Stimulated activated naive CD8-positive, alpha-beta T cell treated with anti-CD3 and anti-CD28 coated beads, Interleukin-15, amount 100 ng/mL, for 72 hours (primary cell): ENCODE measurements around the gene BTBD16.

Experiments
- ATAC-seq: fragments of 150-1000 bp; cut with Tn5 transposase; 2 replicates; pipeline ENCODE4 v1.10.0; 2021; ENCODE audit warnings: mild to moderate bottlenecking, moderate library complexity
- DNase-seq, 2 donors: peaks; one replicate each; pipeline ENCODE4 v3.0.0; 2021 to 2022
- H3K27ac Mint-ChIP-seq, 2 donors: one replicate each; pipeline ENCODE4 v1.8.0; 2022; ENCODE audit warnings: mild to moderate bottlenecking in 2 of 2, mixed read lengths in 2 of 2, moderate library complexity in 2 of 2
- H3K27me3 Mint-ChIP-seq: one replicate; pipeline ENCODE4 v1.8.0; 2022; ENCODE audit warnings: mixed read lengths
- H3K4me1 Mint-ChIP-seq: one replicate; pipeline ENCODE4 v1.8.0; 2022; ENCODE audit warnings: mild to moderate bottlenecking, mixed read lengths
- H3K4me3 Mint-ChIP-seq, 2 donors: one replicate each; pipeline ENCODE4 v1.8.0; 2022; ENCODE audit warnings: mild to moderate bottlenecking in 2 of 2, mixed read lengths in 2 of 2, moderate library complexity in 1 of 2
- H3K9me3 Mint-ChIP-seq, 2 donors: one replicate each; pipeline ENCODE4 v1.8.0; 2022; ENCODE audit warnings: mixed read lengths in 2 of 2

BTBD16 gene

DNA sequence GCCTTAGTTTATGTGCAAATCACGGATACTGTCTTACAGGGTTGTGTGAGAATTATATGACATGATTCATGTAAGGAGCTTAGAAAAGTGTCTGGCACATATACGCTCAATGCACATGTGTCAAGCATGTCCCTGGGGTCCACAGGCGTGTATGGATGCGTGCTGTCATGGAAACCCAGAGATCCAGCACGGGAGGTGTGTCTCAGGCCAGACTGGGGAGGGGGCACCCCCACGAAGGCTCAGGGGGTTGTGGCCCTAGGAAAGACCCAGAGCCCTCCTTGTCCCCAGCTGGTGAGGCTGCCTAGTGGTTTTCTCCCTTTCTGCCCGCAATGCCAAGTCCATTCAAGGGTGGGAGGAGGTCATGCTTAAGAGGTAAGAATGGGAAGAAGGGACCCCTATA is 9.1 kb downstream of the BTBD16 start:
- H3K9me3 Mint-ChIP-seq, result no peaks in the 10 kb centered on the region
- H3K27me3 Mint-ChIP-seq, result peaks cover 45% of the 10 kb centered on the region
- DNase-seq (no peak), ATAC-seq (no peak)
- H3K4me1 Mint-ChIP-seq, result peaks cover 4% of the 10 kb centered on the region
- no peak overlapping the region for H3K27ac Mint-ChIP-seq
- no peak overlapping the region for H3K4me3 Mint-ChIP-seq

DNA sequence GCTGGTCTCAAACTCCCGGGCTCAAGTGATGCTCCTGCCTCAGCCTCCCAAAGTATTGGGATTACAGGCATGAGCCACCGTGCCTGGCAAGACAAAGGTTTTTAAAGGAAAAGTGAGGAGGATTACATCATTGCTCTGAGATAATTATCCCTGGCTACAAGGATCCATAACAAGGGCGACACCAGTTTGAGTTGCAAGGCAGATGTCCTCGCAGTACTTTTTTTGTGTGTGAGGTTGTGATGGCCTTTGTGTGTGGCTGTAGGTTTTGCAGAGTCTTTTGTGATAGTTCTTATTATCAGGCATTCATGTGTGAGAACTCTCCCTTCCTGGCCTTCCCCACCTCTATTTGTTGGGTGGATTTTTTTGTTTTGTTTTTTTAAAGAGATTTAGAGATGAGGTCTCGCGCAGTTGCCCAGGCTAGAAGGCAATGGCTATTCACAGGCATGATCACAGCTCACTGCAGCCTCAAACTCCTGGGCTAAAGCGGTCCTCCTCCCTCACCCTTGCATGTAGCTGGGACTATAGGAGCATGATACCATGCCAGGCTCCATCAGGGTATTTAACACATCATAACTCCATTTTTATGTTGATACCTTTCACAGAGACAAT is 10.0 kb downstream of the BTBD16 start:
- H3K4me1 Mint-ChIP-seq, result peaks cover 4% of the 10 kb centered on the region
- no peak overlapping the region for H3K27ac Mint-ChIP-seq
- H3K4me3 Mint-ChIP-seq, result no peak overlapping the region
- no peak for DNase-seq
- no peak for ATAC-seq
- H3K27me3 Mint-ChIP-seq, result peaks cover 45% of the 10 kb centered on the region
- H3K9me3 Mint-ChIP-seq, result no peaks in the 10 kb centered on the region

DNA sequence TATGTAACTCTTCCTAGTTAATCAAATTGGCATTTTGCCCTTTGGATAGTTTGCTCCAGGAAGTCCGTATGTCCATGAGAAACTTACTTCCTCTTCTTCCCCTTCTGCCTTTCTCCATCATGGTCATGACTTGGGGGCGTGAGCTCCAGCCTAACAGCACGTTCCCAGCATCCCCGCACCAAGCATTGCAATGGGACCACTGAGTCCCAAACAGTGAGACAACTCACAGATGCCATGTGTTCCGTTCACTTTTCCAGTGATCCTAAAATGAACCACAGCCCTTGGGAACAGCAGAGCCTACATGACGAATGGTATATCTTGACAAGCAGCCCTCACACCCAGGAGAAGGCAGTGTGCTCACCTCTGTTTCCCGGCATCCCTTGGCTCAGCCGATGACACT is 10.7 kb downstream of the BTBD16 start:
- H3K4me1 Mint-ChIP-seq, result peaks cover 4% of the 10 kb centered on the region
- H3K4me3 Mint-ChIP-seq, result no peak overlapping the region
- ATAC-seq (no peak), DNase-seq (no peak)
- no peaks in the 10 kb centered on the region for H3K9me3 Mint-ChIP-seq
- no peak overlapping the region for H3K27ac Mint-ChIP-seq
- peaks cover 46% of the 10 kb centered on the region for H3K27me3 Mint-ChIP-seq

DNA sequence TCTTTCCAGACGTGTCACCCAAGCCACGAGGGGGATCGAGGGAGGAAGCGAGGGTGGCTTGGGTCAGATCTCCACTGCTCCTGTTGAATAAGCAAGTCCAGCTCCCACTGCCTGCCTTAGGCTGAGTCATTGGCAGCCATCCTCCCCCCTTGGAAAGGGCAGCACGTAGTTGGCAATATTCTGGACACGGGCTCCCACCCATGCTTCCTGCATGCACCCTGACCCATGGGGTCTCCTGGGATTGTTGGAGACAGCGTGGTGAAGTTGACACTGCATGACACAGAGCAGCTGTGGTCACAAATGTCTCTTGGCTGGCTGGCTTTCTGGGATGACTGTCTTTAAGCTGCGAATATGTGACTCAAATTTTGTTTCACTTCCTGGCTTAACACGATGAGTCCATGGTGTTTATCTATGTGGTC is 11.2 kb downstream of the BTBD16 start:
- ATAC-seq (no peak), DNase-seq (no peak)
- H3K4me1 Mint-ChIP-seq, result peaks cover 4% of the 10 kb centered on the region
- H3K27ac Mint-ChIP-seq, result no peak overlapping the region
- no peaks in the 10 kb centered on the region for H3K9me3 Mint-ChIP-seq
- H3K4me3 Mint-ChIP-seq, result no peak overlapping the region
- peaks cover 51% of the 10 kb centered on the region for H3K27me3 Mint-ChIP-seq

DNA sequence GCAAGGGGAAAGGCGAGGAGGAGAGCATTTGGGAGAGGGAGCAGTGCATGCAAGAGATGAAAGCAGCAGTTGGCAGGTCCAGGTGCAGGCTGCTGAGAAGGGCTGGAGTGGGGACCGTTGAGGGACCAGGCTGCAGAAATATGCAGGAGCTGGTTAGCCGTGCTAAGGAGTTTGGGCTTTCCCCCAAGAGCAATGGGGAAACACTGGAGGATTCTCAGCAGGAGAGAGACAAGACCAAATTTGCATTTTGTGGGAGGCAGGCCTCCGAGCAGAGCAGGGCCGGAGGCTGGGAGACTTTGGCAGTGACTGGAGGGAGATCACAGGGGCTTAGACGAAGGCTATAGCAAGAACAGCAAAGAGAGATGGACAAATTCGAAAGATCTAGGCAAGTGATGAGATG is 11.8 kb downstream of the BTBD16 start:
- no peak overlapping the region for H3K4me3 Mint-ChIP-seq
- peaks cover 4% of the 10 kb centered on the region for H3K4me1 Mint-ChIP-seq
- H3K27ac Mint-ChIP-seq, result no peak overlapping the region
- peaks cover 58% of the 10 kb centered on the region for H3K27me3 Mint-ChIP-seq
- DNase-seq (no peak), ATAC-seq (no peak)
- no peaks in the 10 kb centered on the region for H3K9me3 Mint-ChIP-seq

DNA sequence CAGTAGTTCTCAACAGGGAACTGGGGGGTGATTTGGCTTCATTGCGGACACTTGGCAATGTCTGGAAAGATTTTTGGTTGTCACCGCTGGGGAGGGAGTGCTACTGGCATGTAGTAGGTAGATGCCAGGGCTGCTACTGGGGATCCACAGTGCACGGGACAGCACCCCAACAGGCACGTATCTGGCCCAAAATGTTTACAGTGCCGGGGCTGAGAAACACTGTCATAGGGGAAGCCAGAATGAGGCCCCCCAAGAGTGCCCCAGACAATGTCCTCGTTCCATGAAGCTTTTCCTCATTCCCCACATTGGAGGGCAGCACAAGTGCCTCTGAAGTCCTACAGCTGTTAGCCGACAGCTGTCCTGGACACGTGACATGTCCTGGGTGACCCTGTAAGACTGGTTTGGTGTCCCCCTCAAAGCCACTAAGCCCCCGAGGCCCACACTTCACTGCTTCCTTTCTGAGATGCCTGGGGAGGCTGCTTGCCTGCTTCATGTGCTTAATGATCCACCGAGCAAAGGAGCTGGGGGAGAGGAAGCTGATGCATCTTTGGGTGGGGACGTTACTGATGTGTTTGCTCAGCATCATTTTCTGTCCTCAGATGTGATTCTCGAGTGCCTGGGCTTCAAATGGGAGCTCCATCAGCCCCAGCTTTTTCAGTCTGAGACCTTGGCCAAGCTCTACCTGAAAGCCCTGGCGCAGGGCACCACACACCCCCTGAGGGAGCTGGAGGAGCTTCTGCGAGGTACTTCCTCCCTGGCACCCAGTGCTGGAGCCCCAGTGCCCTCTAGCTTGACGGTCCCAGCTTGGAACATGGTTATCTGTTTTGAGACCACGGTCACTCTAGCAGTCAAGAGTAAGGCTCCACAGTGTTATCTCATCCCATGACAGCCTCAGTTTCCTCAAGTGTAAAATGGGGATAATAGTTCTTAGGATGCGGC is 14.7 kb downstream of the BTBD16 start:
- ATAC-seq (no peak), DNase-seq (no peak)
- Mint-ChIP-seq H3K4me3 (no peak overlapping the region), H3K9me3 (no peaks in the 10 kb centered on the region), H3K27ac (no peak overlapping the region), H3K27me3 (peaks cover 44% of the 10 kb centered on the region), H3K4me1 (no peaks in the 10 kb centered on the region)

DNA sequence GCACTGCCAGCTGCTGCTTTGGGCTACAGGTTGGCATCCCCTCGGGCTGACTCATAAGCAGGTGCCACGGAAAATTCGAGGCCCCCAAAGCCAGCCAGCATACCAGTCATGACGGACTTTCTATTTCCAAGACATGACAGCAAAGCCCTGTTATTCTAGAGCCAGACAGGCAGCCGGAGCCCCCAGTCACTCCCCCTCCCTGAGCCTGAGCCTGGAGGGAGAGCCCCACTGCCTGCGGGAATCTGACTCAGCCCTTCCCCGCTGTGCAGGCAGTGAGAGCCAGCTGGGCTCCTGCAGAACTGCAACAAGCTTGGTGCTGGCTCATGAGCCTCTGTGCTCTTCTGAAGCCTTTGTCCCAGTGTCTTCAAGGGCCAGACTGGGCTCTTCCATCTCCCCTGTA is 15.8 kb downstream of the BTBD16 start:
- no peak overlapping the region for H3K27ac Mint-ChIP-seq
- no peak for DNase-seq
- H3K9me3 Mint-ChIP-seq, result no peaks in the 10 kb centered on the region
- no peak for ATAC-seq
- H3K4me3 Mint-ChIP-seq, result no peak overlapping the region
- H3K4me1 Mint-ChIP-seq, result no peaks in the 10 kb centered on the region
- peaks cover 33% of the 10 kb centered on the region for H3K27me3 Mint-ChIP-seq

DNA sequence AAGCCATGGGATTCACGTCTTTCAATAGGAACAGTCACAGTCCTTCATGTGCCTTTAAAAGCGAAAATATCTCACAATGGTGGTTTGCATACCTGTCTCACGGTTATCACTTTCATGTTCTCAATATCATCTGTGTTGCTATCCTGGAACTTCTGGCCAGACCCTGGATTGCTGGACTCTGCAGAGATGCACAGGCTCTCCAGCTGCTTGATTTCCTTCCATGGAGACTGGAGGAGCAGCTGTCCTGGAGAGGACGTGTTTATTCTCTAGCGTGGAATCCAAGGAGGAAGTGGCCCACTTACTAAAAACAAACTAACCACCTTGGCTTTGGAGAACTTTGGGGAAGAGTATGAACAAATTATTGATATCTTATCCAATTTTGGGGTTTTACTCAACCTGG is 16.5 kb downstream of the BTBD16 start:
- Mint-ChIP-seq H3K9me3 (no peaks in the 10 kb centered on the region), H3K27ac (no peak overlapping the region), H3K27me3 (peaks cover 26% of the 10 kb centered on the region), H3K4me3 (no peak overlapping the region), H3K4me1 (no peaks in the 10 kb centered on the region)
- ATAC-seq, result no peak
- no peak for DNase-seq

DNA sequence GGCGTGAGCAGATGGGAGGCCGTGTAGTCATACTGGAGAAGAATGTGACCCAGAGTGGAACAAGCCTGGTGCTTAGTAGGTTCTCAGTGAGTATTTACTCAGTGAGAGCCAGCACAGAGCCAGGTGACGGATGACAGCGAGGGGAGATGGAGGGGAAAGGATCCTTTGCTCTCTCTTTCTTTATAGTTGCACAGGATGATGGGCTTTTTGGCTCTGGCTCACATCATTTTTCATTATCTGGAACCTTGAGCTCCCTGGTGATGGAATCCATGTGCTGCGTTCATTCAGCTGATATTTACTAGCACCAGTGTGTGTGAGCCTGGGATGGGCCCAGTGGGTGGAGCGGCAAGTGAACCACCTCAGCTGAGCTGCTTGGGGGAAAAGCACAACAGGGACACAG is 17.2 kb downstream of the BTBD16 start:
- no peak overlapping the region for H3K27ac Mint-ChIP-seq
- H3K27me3 Mint-ChIP-seq, result peaks cover 19% of the 10 kb centered on the region
- no peak for DNase-seq
- H3K9me3 Mint-ChIP-seq, result no peaks in the 10 kb centered on the region
- H3K4me1 Mint-ChIP-seq, result peaks cover 4% of the 10 kb centered on the region
- H3K4me3 Mint-ChIP-seq, result no peak overlapping the region
- no peak for ATAC-seq

DNA sequence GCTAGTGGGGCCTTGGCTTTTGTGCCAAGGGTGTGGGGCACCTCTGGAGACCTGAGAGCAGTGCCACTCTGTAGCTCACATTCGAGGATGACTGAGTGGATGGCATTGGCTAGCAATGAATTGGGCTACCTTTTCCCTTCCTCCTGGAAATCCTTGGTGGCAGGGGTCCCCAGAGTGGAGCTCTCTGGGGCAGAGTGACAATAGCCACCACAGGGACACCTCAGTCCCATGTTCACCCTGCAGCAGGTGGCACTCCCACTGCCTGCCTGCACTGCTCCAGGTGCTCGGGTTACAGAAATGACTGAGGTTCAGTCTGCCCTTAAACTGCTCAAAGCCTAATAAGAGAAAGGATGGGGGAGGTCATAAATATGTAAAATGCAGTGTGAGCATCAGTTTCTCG is 17.8 kb downstream of the BTBD16 start:
- Mint-ChIP-seq H3K27me3 (peaks cover 18% of the 10 kb centered on the region), H3K4me3 (no peak overlapping the region), H3K9me3 (no peaks in the 10 kb centered on the region), H3K4me1 (peaks cover 6% of the 10 kb centered on the region), H3K27ac (no peak overlapping the region)
- DNase-seq (no peak), ATAC-seq (no peak)

DNA sequence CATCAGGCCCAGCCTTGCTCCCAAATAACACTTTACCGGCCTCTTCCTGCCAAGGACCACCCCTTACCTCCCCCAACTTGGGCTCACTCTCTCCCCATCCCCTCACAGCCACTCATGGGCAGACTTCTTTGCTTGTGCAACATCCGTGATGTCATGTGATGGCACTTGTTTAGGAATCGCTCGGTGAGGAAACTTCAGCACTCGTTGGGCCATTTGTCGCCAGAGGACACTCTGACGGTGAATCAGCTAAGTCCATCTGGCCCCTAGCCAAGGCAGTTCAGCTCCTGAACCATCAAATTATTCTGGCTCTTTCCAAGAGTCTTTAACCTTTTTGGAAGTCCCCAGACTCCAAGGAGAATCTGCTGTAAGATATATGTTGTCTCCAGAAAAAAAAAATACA is 19.2 kb downstream of the BTBD16 start:
- no peak overlapping the region for H3K4me3 Mint-ChIP-seq

DNA sequence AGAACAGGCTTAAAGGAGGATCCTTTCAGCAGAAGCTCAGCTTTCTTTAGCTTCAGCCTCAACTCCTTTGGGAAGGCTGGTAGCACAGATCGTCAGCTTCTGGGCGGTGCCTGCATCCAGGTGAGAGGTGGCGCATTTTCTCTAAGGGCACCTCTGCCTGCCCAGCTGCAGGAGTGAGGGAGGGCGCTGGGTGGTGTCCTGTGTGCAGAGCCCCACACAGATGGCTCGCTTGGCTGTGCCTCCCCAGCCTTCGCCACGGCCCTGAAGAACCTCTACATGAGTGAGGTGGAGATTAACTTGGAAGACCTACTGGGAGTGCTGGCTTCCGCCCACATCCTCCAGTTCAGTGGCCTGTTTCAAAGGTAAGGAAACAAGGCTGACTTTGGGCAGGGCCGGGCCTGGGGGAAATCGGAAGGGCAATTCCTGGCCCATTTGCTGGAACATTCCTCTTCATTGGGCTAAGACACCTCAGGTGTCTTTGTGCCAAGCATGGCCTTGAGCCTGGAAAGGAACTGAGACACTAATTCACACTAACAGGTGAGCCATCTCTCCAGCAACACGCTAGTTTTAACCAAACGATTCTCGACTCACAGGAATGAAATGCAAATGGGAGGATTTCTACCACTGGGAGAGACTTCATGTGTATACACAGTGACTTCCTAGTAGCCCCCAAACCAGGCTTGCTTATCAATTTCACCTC is 19.9 kb downstream of the BTBD16 start:
- peak overlapping the region in 1 of 2 donors; percentile 29 for H3K27ac Mint-ChIP-seq

More for the DNA sequence above, 19.2 kb downstream of the BTBD16 start:
- Mint-ChIP-seq H3K27me3 (peaks cover 18% of the 10 kb centered on the region), H3K27ac (peak overlapping the region in 1 of 2 donors; percentile 29), H3K4me1 (peaks cover 13% of the 10 kb centered on the region), H3K9me3 (no peaks in the 10 kb centered on the region)
- ATAC-seq, result no peak
- no peak for DNase-seq

DNA sequence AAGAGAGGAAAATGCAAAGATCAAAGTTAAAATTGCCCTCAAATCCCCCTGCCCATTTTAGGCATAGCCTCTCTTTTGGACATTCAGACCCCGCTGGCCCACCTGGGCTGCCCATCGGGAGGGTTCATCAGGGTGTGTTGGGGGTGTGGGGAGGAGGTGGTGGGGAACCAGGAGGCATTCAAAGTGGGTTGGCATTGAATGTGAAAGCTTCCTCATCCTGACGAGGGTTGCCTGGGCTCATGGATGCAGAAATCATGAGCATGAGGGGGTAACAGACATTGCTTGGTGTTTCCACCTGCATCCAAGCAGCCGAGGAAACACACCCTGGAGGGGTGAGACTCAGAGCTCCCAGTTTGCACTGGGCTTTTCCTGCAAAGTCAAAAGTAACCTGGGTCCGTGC is 20.6 kb downstream of the BTBD16 start:
- Mint-ChIP-seq H3K4me1 (peaks cover 16% of the 10 kb centered on the region), H3K4me3 (no peak overlapping the region), H3K27ac (no peak overlapping the region), H3K27me3 (peaks cover 23% of the 10 kb centered on the region), H3K9me3 (no peaks in the 10 kb centered on the region)
- ATAC-seq (no peak), DNase-seq (no peak)

More for the DNA sequence above, 19.9 kb downstream of the BTBD16 start:
- Mint-ChIP-seq H3K4me1 (peaks cover 16% of the 10 kb centered on the region), H3K9me3 (no peaks in the 10 kb centered on the region), H3K4me3 (no peak overlapping the region), H3K27me3 (peaks cover 18% of the 10 kb centered on the region)
- DNase-seq (no peak), ATAC-seq (no peak)

DNA sequence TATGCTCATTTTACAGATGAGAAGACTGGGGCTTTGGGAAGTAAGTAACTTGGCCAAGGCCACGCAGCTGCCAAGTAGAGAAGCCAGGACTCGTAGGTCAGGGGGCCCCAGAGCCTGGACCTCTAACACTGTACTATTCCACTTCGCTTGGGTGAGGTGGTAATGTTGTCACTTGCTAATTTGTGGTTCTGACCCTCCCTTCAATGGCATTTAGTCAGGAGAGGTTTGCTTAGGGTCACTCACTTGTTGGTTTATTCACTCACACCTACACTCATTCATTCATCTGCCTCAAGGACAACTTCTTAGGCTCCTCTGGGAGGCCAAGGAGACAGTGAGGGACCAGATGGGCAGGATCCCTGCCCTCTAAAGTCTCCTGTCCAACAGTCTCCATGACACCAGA is 21.3 kb downstream of the BTBD16 start:
- Mint-ChIP-seq H3K27ac (no peak overlapping the region), H3K4me3 (no peak overlapping the region), H3K27me3 (peaks cover 22% of the 10 kb centered on the region), H3K4me1 (peaks cover 16% of the 10 kb centered on the region), H3K9me3 (no peaks in the 10 kb centered on the region)
- ATAC-seq (no peak), DNase-seq (no peak)

DNA sequence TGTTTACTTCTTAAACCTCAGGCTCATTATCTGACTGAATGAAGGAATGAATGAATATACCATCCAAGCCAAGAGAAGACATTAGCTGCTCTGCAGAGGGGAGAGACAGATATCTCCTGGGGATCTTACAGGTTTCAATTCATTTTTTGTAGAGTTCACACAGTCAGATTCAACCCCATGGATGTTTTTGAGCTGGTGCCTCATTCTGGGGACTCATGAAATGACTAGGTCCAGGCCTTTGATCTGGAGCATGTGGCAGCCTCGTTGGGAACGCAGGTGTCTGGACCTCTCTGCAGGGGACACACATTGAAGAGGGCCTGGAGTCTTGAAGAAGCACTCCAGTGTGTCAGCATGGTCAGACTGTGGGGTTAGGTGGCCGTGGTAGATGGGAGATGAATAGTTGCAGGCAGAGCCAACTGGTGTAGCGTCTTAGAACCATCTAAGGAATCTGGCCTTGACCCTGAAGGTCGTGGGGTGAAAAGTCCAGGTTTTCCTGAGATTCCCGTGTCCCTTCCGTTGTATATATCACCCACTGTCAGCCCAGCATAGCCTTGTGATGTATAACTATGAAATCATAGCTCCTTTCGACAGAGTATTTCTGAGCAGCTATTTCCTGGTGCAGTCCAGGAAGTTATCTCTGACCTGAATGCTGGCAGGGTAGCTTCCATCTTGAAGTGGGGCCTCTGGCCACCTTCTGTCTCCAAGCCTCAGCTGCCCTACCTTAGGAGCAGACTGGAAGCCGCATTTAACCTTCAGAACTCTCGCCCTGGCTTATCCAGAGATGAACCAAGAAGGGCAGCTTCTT is 22.3 kb downstream of the BTBD16 start:
- no peaks in the 10 kb centered on the region for H3K9me3 Mint-ChIP-seq
- H3K4me3 Mint-ChIP-seq, result no peak overlapping the region
- DNase-seq, result no peak
- H3K27me3 Mint-ChIP-seq, result peaks cover 15% of the 10 kb centered on the region
- peaks cover 16% of the 10 kb centered on the region for H3K4me1 Mint-ChIP-seq
- ATAC-seq, result peak; percentile 31
- H3K27ac Mint-ChIP-seq, result no peak overlapping the region
